ENCODE data around the gene ITGA8. TPM values are rescaled to one million over a fixed set of nuclear protein-coding genes. Genes with fewer than 3 reads are reported as not detected.

ITGA8 gene
- total RNA-seq, 1 experiment from 2014 or later, result not detected

GRCh38 chr10:15704581-15704968 is 15.1 kb downstream of the ITGA8 start:
- peaks cover 12% of the 10 kb centered on the region for H3K27me3 Mint-ChIP-seq (ENCODE audit: insufficient read depth, unreplicated experiment)
- no peak overlapping the region for H3K27ac Mint-ChIP-seq (ENCODE audit: low read depth, unreplicated experiment)
- TF ChIP-seq CTCF (IDR thresholded peaks at IDR 0.05; ENCODE audit: unreplicated experiment), result no peak
- no peaks in the 10 kb centered on the region for H3K9me3 Mint-ChIP-seq (ENCODE audit: unreplicated experiment)
- intact Hi-C loops (cut with micrococcal nuclease), result no loop called here
- POLR2A ChIA-PET, result no interaction called here
- no peaks in the 10 kb centered on the region for H3K4me1 Mint-ChIP-seq (ENCODE audit: insufficient read depth, unreplicated experiment)
- H3K4me3 Mint-ChIP-seq (ENCODE audit: unreplicated experiment), result no peak overlapping the region
- BruUV-seq (replicated peaks), result no TSS peak
- CTCF ChIA-PET, result interaction anchor here (2.2 kb wide), 1 partner anchor 21 kb away, joined by 8 read pairs; no protein-coding TSS in a partner anchor
- no peak for DNase-seq (ENCODE audit: unreplicated experiment)
- no peaks in the 10 kb centered on the region for H3K36me3 Mint-ChIP-seq (ENCODE audit: insufficient read depth, unreplicated experiment)

- intact Hi-C loops (cut with micrococcal nuclease), result no loop called here
- Mint-ChIP-seq H3K27ac (ENCODE audit: low read depth, unreplicated experiment) (no peak overlapping the region), H3K9me3 (ENCODE audit: unreplicated experiment) (no peaks in the 10 kb centered on the region), H3K4me3 (ENCODE audit: unreplicated experiment) (no peak overlapping the region), H3K4me1 (ENCODE audit: insufficient read depth, unreplicated experiment) (no peaks in the 10 kb centered on the region), H3K27me3 (ENCODE audit: insufficient read depth, unreplicated experiment) (peaks cover 17% of the 10 kb centered on the region), H3K36me3 (ENCODE audit: insufficient read depth, unreplicated experiment) (no peaks in the 10 kb centered on the region)
- no peak for TF ChIP-seq CTCF (IDR thresholded peaks at IDR 0.05; ENCODE audit: unreplicated experiment)
- CTCF ChIA-PET, result interaction anchor here (0.6 to 2.2 kb wide), 2 partner anchors 21 to 276 kb away, joined by 4 to 8 read pairs; no protein-coding TSS in a partner anchor
- no TSS peak for BruUV-seq (replicated peaks)
- POLR2A ChIA-PET, result no interaction called here
- DNase-seq (ENCODE audit: unreplicated experiment), result no peak
Observed at GRCh38 chr10:15703944-15704580, 15.7 kb downstream of the ITGA8 start.

GRCh38 chr10:15703151-15703880 is 16.4 kb downstream of the ITGA8 start:
- ChIA-PET CTCF (interaction anchor here (0.6 to 2.2 kb wide), 2 partner anchors 22 to 275 kb away, joined by 4 to 8 read pairs; no protein-coding TSS in a partner anchor), POLR2A (no interaction called here)
- TF ChIP-seq CTCF (IDR thresholded peaks at IDR 0.05; ENCODE audit: unreplicated experiment), result no peak
- BruUV-seq (replicated peaks), result no TSS peak
- H3K4me1 Mint-ChIP-seq (ENCODE audit: insufficient read depth, unreplicated experiment), result no peaks in the 10 kb centered on the region
- no peak for DNase-seq (ENCODE audit: unreplicated experiment)
- H3K27me3 Mint-ChIP-seq (ENCODE audit: insufficient read depth, unreplicated experiment), result peaks cover 19% of the 10 kb centered on the region
- intact Hi-C loops (cut with micrococcal nuclease), result no loop called here
- no peak overlapping the region for H3K27ac Mint-ChIP-seq (ENCODE audit: low read depth, unreplicated experiment)
- H3K4me3 Mint-ChIP-seq (ENCODE audit: unreplicated experiment), result no peak overlapping the region
- no peaks in the 10 kb centered on the region for H3K9me3 Mint-ChIP-seq (ENCODE audit: unreplicated experiment)
- no peaks in the 10 kb centered on the region for H3K36me3 Mint-ChIP-seq (ENCODE audit: insufficient read depth, unreplicated experiment)

- peaks cover 31% of the 10 kb centered on the region for H3K27me3 Mint-ChIP-seq (ENCODE audit: insufficient read depth, unreplicated experiment)
- no peaks in the 10 kb centered on the region for H3K36me3 Mint-ChIP-seq (ENCODE audit: insufficient read depth, unreplicated experiment)
- H3K9me3 Mint-ChIP-seq (ENCODE audit: unreplicated experiment), result no peaks in the 10 kb centered on the region
- BruUV-seq (replicated peaks), result no TSS peak
- intact Hi-C loops (cut with micrococcal nuclease), result no loop called here
- no peak for DNase-seq (ENCODE audit: unreplicated experiment)
- no peak overlapping the region for H3K4me3 Mint-ChIP-seq (ENCODE audit: unreplicated experiment)
- ChIA-PET CTCF (interaction anchor here (0.7 kb wide), 1 partner anchor 255 kb away, joined by 3 read pairs; no protein-coding TSS in a partner anchor), POLR2A (no interaction called here)
- no peak overlapping the region for H3K27ac Mint-ChIP-seq (ENCODE audit: low read depth, unreplicated experiment)
- H3K4me1 Mint-ChIP-seq (ENCODE audit: insufficient read depth, unreplicated experiment), result no peaks in the 10 kb centered on the region
- TF ChIP-seq CTCF (IDR thresholded peaks at IDR 0.05; ENCODE audit: unreplicated experiment), result no peak
Observed at GRCh38 chr10:15700078-15700674, 19.5 kb downstream of the ITGA8 start.

All from MCF 10A (cell line).